ENCODE measurements around the gene TMEM238L. TPM values are rescaled to one million over a fixed set of nuclear protein-coding genes. Genes with fewer than 3 reads are reported as not detected.

Gene TMEM238L
- total RNA-seq, 1 donor from 2014 or later: not detected

DNA sequence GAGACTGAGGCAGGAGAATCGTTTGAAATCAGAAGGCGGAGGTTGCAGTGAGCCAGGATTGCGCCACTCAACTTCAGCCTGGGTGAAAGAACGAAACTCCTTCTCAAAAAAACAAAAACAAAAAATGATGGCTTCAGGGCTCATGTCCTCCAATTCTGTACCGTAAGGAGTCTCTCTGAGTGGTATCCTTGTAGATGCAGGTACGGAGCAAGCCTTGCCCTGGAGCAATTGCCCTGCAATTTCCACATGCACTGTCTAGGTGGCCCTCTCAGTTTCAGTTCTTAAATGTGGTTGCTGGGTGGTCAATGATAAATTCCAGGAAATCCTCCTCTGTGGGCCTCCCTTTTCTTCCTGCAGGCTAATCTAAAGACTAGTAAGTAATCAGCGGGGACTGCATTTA is 10.6 kb downstream of the TMEM238L start:
- Mint-ChIP-seq H3K4me3 (ENCODE audit: unreplicated experiment) (no peak overlapping the region), H3K4me1 (ENCODE audit: low read depth) (peaks cover 9% of the 10 kb centered on the region), H3K9me3 (ENCODE audit: low read depth) (no peaks in the 10 kb centered on the region), H3K27ac (ENCODE audit: unreplicated experiment) (no peak overlapping the region), H3K36me3 (ENCODE audit: low read depth) (no peaks in the 10 kb centered on the region), H3K27me3 (ENCODE audit: low read depth) (peaks cover 2% of the 10 kb centered on the region)
- TF ChIP-seq, protein P1, sequence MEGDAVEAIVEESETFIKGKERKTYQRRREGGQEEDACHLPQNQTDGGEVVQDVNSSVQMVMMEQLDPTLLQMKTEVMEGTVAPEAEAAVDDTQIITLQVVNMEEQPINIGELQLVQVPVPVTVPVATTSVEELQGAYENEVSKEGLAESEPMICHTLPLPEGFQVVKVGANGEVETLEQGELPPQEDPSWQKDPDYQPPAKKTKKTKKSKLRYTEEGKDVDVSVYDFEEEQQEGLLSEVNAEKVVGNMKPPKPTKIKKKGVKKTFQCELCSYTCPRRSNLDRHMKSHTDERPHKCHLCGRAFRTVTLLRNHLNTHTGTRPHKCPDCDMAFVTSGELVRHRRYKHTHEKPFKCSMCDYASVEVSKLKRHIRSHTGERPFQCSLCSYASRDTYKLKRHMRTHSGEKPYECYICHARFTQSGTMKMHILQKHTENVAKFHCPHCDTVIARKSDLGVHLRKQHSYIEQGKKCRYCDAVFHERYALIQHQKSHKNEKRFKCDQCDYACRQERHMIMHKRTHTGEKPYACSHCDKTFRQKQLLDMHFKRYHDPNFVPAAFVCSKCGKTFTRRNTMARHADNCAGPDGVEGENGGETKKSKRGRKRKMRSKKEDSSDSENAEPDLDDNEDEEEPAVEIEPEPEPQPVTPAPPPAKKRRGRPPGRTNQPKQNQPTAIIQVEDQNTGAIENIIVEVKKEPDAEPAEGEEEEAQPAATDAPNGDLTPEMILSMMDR (IDR thresholded peaks at IDR 0.05): no peak
- DNase-seq (ENCODE audit: low spot score): no peak

DNA sequence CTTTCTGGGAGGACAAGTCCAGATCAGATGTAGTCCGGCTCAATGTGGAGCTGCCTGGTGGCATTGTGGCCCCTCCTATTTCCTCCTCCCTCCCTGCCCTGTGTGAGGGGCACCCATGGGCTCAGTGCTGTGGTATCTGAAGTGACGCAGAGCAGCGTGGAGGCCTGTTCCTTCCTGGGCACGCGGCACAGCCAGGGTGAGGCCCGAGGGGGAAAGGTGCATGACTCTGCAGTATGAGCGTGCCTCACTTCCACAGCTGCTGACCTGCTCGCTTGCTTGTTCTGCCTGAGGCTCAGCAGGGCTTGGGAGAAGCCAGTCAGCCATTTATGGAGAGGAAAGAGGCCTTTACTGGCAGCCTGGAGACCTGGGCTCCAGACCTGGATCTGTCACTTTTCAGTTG is 11.7 kb downstream of the TMEM238L start:
- TF ChIP-seq, protein P1 (IDR thresholded peaks at IDR 0.05): no peak
- Mint-ChIP-seq H3K4me3 (ENCODE audit: unreplicated experiment) (no peak overlapping the region), H3K4me1 (ENCODE audit: low read depth) (peaks cover 9% of the 10 kb centered on the region), H3K36me3 (ENCODE audit: low read depth) (no peaks in the 10 kb centered on the region), H3K9me3 (ENCODE audit: low read depth) (no peaks in the 10 kb centered on the region), H3K27me3 (ENCODE audit: low read depth) (peaks cover 2% of the 10 kb centered on the region), H3K27ac (ENCODE audit: unreplicated experiment) (no peak overlapping the region)
- no peak for DNase-seq (ENCODE audit: low spot score)

DNA sequence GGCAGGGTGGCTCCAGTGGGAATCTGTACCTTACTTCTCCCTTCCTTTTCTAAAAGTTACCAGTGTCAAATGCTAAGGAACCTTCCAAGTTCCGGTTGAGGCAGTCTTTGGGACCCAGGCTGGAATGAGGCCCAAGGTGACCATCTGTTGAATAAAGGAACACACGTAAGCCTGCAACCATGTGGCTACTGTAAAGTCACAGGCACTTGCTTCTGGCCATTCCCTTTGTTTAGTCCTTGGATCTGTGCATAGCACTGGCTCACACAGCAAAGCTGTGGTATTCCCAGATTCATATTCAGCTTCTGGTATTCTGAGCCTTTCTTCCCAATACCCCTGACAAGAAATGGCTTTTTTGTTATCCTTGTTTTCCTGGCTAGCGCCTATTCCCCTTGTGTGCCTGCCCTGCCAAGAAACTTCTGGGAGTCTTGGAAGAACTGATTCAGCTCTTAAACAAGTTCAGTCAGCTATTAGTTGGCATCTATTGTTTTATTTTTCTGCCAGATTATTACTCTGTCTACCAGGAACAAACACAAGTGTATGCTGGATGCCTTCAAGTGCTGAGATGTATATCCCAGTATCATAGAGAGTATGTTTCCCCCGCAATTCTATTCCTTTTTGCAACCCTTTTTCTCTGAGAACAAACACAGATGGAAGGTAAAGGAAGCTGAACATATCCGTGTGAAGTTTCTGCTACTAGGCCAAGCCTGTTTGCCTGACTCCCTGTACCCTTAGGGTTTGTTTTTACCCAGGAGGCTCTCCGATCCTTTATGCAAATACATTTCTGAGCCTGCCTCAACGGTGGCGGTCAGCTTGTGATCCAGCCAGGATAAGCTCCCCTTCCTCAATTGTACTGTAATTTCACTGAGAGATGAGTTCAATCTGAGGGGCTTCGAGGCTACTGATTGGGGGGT is 13.2 kb downstream of the TMEM238L start:
- H3K27ac Mint-ChIP-seq (ENCODE audit: unreplicated experiment): no peak overlapping the region
- H3K27me3 Mint-ChIP-seq (ENCODE audit: low read depth): peaks cover 2% of the 10 kb centered on the region
- no peaks in the 10 kb centered on the region for H3K36me3 Mint-ChIP-seq (ENCODE audit: low read depth)
- no peak overlapping the region for H3K4me3 Mint-ChIP-seq (ENCODE audit: unreplicated experiment)
- peaks cover 9% of the 10 kb centered on the region for H3K4me1 Mint-ChIP-seq (ENCODE audit: low read depth)
- no peaks in the 10 kb centered on the region for H3K9me3 Mint-ChIP-seq (ENCODE audit: low read depth)
- DNase-seq (ENCODE audit: low spot score): no peak
- TF ChIP-seq, protein P1 (IDR thresholded peaks at IDR 0.05): no peak

DNA sequence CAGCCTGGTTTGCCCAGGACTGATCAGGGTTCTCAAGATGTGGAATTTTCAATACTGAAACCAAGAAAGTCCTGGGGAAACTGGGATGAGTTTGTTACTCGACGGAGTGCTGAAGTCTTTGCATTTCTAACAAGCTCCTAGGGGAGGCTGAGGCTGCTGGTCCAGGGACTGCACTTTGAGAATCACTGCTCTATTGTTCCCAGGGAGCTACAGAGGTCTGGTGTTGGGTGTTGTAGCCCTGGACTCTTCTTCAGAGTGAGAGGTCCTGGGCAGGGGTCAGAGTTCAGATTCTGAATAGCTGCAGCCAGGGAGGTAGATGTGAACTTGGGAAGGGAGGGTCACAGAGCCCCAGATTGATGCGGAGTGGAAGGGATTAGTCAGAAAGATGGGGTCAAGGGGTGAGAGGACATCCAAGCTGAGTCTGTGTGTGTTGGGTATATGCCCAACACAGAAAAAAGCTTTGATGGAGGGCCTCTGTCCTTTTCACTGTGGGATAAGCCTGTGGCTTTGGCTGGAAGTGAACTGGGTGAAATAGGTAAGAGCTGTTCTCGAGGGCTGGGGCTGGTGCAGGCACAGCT is 14.1 kb downstream of the TMEM238L start:
- Mint-ChIP-seq H3K4me1 (ENCODE audit: low read depth) (peaks cover 9% of the 10 kb centered on the region), H3K27ac (ENCODE audit: unreplicated experiment) (no peak overlapping the region), H3K9me3 (ENCODE audit: low read depth) (no peaks in the 10 kb centered on the region), H3K4me3 (ENCODE audit: unreplicated experiment) (no peak overlapping the region), H3K36me3 (ENCODE audit: low read depth) (no peaks in the 10 kb centered on the region), H3K27me3 (ENCODE audit: low read depth) (peaks cover 2% of the 10 kb centered on the region)
- no peak for DNase-seq (ENCODE audit: low spot score)
- TF ChIP-seq, protein P1 (IDR thresholded peaks at IDR 0.05): no peak

DNA sequence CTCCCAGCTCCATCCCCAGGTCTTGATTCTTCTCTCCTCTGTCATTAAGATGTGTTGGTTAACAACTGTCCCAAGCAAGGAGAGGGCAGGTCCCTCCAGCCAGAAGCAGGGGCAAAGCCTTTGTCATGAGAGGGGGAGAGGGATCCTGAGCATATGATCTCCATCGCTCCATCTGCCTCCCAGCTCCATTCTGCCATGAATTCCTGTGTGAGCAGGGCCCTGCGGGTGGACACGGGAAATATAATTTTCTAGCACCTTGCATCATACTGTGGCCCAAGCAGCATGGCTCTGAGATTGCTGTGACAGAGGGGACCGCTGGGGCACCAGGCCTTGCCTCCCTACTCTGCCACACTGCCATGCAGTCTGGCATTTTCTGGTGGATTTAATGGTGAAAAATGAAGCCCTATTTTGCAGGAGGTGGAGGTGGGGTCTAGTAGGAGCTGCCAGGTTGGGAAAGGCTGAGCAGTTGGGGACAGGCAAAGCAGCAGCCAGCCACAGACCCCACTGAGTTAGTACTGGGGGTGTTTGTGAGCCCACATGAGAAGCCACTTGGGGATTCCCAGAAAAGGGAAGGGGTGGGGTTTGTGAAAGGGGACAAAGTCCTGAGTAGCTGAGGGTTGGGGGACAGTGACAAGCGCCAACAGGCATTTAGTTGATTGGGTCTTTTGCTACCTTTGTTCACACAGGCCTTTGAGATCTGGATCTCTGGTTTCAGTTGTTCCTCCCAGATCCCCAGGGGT is 16.4 kb downstream of the TMEM238L start:
- Mint-ChIP-seq H3K36me3 (ENCODE audit: low read depth) (no peaks in the 10 kb centered on the region), H3K4me1 (ENCODE audit: low read depth) (peaks cover 5% of the 10 kb centered on the region), H3K4me3 (ENCODE audit: unreplicated experiment) (no peak overlapping the region), H3K27ac (ENCODE audit: unreplicated experiment) (no peak overlapping the region), H3K9me3 (ENCODE audit: low read depth) (peaks cover 3% of the 10 kb centered on the region), H3K27me3 (ENCODE audit: low read depth) (peaks cover 2% of the 10 kb centered on the region)
- DNase-seq (ENCODE audit: low spot score): no peak
- TF ChIP-seq, protein P1 (IDR thresholded peaks at IDR 0.05): no peak
